ENCODE measurements around the gene APLN. TPM values are rescaled to one million over a fixed set of nuclear protein-coding genes. Genes with fewer than 3 reads are reported as not detected.

Gene APLN
- total RNA-seq, 6 donors from 2014 or later = 0.49 to 14.2 (median 1.7) TPM; not detected in 1

DNA sequence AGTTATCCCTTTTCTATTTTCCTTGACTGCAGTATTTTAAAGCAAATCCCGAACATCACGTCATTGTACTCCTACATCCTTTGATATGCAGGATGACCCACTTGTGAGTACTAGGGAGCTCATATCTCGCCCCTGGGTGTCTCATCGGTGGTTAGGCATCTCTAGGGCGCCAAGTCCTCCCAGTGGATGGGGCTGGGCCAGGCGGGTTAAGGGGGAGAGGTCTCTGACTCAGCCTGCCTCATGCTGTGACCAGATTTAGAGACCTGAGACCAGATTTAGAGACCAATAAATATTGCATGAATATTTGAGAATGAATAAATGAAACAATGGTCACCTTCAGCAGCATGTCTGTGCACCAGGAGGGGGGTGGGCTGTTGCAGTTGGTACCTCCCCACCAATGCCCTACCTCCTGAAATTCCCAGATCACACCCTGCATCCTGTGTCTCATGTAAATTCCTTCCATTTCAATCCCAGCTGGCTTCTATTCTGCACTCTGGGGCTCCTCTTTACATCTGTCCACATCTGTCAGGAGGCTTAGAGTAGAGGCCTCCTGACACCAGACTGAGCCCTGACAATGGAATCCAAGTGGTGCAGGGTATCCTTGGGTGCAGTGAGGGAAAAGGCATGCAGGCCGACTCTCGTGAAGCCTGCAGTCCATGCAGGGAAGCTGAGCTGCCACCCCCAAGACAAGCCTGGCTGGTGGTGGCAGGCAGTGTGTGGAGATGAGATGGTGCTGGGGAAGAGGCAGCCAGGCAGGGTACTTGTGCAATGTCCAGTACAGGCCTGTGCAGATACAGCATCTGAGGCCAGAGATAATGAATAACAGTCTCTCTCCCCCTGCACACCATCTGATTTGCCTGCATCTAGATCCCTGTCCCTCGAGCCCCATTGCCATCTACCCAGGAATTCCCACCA, 5.2 kb downstream of the APLN start:
- Histone ChIP-seq H3K4me3 (no peak overlapping the region), H3K9me3 (no peaks in the 10 kb centered on the region)
- WGBS, 2 donors = 78 to 95% methylated on average over 4 to 9 of the region's 9 CpGs

GRCh38 chrX:129648514-129649267, 6.1 kb downstream of the APLN start:
- no peak for DNase-seq
- WGBS, 2 donors = 84 to 96% methylated on average over 18 to 20 of the region's 20 CpGs
- H3K27me3 ChIP-seq = no peaks in the 10 kb centered on the region
- no peak overlapping the region for H3K27ac ChIP-seq
- H3K36me3 ChIP-seq = no peaks in the 10 kb centered on the region
- H3K4me3 ChIP-seq = no peak overlapping the region
- H3K4me1 ChIP-seq = peaks cover 0 to 5% (median 3%) of the 10 kb centered on the region in 4 donors
- no peaks in the 10 kb centered on the region for H3K9me3 ChIP-seq
- TF ChIP-seq POLR2A (IDR thresholded peaks at IDR 0.05) (no peak), CTCF (IDR thresholded peaks at IDR 0.05) (no peak), POLR2AphosphoS5 (IDR thresholded peaks at IDR 0.05) (no peak), EP300 (IDR thresholded peaks at IDR 0.05) (no peak)
- no peak for ATAC-seq (ENCODE audit: low FRiP score in 2 of 2)

More for the DNA sequence above, 5.2 kb downstream of the APLN start:
- H3K27me3 ChIP-seq = no peaks in the 10 kb centered on the region
- DNase-seq (no peak), ATAC-seq (ENCODE audit: low FRiP score in 2 of 2) (no peak)
- peaks cover 0 to 12% (median 8%) of the 10 kb centered on the region in 4 donors for H3K4me1 ChIP-seq
- no peaks in the 10 kb centered on the region for H3K36me3 ChIP-seq
- no peak overlapping the region for H3K27ac ChIP-seq
- TF ChIP-seq POLR2AphosphoS5 (IDR thresholded peaks at IDR 0.05) (no peak), CTCF (IDR thresholded peaks at IDR 0.05) (no peak), EP300 (IDR thresholded peaks at IDR 0.05) (no peak), POLR2A (IDR thresholded peaks at IDR 0.05) (no peak)

DNA sequence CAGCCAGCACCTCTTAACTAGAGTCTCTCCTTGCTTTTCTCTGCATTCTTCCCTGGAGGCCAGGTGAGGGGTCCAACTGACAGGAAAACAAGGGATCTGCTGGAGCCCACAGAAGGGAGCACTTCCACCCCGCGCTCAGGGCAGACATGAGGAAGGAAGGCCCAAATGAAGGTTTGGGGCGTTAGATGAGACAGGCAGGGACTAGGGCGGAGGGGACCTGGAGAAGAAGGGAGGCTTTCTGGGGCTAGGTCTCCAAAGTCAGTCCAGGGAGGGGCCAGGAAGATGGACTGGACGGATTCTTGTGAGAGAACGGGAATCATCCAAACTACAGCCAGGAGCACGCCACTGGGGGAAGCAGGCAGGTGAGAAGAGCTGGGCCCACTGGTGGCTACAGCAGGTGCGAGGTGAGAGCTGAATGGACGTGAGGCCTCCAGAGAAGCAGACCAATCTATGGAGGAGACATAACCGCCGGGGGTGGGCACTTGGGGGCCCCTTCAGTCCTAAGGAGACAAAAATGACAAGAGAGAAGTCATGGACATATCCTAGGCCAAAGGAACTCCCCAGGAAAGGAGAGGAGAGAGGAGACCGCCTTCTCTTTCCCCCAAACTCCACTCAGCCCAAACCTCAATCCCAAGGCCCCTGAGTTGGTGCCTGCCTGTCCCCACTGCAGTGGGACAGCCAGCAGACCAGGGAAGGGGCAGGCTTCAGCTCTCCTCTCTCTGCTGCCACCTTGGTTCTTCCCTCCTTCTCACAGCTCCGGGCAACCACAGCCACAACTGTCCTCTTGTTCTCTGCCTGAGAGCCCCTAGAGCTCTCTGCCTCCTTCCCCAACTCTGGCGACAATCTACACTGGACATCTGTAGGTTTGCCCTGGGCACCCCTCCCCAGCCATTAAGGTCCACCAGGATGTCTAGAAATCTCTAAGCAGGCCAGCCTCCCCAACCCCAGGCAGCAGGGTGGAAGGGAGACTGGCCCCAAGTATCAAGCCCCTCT, 7.0 kb downstream of the APLN start:
- TF ChIP-seq EP300 (IDR thresholded peaks at IDR 0.05) (no peak), POLR2A (IDR thresholded peaks at IDR 0.05) (no peak), POLR2AphosphoS5 (IDR thresholded peaks at IDR 0.05) (no peak), CTCF (IDR thresholded peaks at IDR 0.05) (no peak)
- Histone ChIP-seq H3K27me3 (no peaks in the 10 kb centered on the region), H3K4me1 (no peaks in the 10 kb centered on the region), H3K4me3 (no peak overlapping the region), H3K9me3 (no peaks in the 10 kb centered on the region), H3K36me3 (no peaks in the 10 kb centered on the region), H3K27ac (no peak overlapping the region)
- 84 to 100% methylated on average over 5 to 14 of the region's 14 CpGs for WGBS, 2 donors
- DNase-seq (no peak), ATAC-seq (ENCODE audit: low FRiP score in 2 of 2) (no peak)

GRCh38 chrX:129646566-129647417, 8.0 kb downstream of the APLN start:
- no peaks in the 10 kb centered on the region for H3K36me3 ChIP-seq
- H3K4me3 ChIP-seq = no peak overlapping the region
- H3K9me3 ChIP-seq = no peaks in the 10 kb centered on the region
- WGBS, 2 donors = 67 to 70% methylated on average over 2 to 13 of the region's 13 CpGs
- no peaks in the 10 kb centered on the region for H3K4me1 ChIP-seq
- no peak overlapping the region for H3K27ac ChIP-seq
- TF ChIP-seq POLR2A (IDR thresholded peaks at IDR 0.05) (no peak), EP300 (IDR thresholded peaks at IDR 0.05) (no peak), CTCF (IDR thresholded peaks at IDR 0.05) (no peak), POLR2AphosphoS5 (IDR thresholded peaks at IDR 0.05) (no peak)
- no peaks in the 10 kb centered on the region for H3K27me3 ChIP-seq
- ATAC-seq (ENCODE audit: low FRiP score in 2 of 2) (no peak), DNase-seq (no peak)
